WI38 (cell line): Measurements from ENCODE around the gene PDE4D.

Experiments used
- H3K4me3 ChIP-seq: 2 replicates; pipeline ENCODE4 v1.5.1; 2011; ENCODE audit warnings: low read depth, mild to moderate bottlenecking, control low read depth, low read length
- TF ChIP-seq, protein P1 (sequence below): IDR thresholded peaks from 2 replicates; pipeline ENCODE4 v1.5.1; 2012; ENCODE audit warnings: low read depth, mild to moderate bottlenecking, control low read depth, low read length

The PDE4D gene

DNA sequence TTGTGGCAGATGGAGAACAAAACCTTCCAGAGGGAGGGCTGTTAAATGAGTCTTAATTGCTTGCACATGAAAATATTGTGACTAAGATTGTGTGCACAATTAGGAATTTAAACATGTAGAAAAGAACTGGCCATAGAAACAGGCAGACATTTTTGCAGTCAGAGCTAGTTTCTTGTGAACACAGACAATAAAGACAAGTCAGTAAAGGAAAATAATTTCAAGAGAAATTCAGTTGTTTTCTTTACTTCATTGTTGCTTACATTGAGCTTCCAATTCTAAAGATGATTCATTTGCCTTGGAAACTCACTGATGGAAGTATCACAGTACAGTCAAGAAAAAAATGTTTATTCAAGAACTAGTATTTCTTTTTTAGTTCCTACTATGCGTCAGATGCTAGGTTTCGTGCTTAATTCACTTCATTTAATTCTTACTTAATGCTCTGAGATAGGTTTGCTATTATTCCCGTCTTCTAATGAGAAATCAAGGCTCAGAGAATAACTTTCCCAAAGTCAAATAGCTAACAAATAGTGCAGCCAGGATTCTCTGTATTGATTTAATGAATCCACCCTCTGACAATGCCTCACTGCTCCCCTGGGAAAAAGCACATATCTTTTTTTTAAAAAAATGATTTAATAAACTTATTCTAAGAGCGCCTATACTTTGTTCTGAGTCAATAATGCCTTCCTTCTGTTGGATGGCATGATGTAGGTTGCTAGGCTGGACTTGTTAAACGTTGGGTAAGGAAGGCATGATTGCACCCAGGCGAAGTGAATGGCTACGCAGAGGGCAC, 729.3 kb downstream of the PDE4D start:
- TF ChIP-seq, protein P1, sequence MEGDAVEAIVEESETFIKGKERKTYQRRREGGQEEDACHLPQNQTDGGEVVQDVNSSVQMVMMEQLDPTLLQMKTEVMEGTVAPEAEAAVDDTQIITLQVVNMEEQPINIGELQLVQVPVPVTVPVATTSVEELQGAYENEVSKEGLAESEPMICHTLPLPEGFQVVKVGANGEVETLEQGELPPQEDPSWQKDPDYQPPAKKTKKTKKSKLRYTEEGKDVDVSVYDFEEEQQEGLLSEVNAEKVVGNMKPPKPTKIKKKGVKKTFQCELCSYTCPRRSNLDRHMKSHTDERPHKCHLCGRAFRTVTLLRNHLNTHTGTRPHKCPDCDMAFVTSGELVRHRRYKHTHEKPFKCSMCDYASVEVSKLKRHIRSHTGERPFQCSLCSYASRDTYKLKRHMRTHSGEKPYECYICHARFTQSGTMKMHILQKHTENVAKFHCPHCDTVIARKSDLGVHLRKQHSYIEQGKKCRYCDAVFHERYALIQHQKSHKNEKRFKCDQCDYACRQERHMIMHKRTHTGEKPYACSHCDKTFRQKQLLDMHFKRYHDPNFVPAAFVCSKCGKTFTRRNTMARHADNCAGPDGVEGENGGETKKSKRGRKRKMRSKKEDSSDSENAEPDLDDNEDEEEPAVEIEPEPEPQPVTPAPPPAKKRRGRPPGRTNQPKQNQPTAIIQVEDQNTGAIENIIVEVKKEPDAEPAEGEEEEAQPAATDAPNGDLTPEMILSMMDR = no peak
- H3K4me3 ChIP-seq = no peak overlapping the region

DNA sequence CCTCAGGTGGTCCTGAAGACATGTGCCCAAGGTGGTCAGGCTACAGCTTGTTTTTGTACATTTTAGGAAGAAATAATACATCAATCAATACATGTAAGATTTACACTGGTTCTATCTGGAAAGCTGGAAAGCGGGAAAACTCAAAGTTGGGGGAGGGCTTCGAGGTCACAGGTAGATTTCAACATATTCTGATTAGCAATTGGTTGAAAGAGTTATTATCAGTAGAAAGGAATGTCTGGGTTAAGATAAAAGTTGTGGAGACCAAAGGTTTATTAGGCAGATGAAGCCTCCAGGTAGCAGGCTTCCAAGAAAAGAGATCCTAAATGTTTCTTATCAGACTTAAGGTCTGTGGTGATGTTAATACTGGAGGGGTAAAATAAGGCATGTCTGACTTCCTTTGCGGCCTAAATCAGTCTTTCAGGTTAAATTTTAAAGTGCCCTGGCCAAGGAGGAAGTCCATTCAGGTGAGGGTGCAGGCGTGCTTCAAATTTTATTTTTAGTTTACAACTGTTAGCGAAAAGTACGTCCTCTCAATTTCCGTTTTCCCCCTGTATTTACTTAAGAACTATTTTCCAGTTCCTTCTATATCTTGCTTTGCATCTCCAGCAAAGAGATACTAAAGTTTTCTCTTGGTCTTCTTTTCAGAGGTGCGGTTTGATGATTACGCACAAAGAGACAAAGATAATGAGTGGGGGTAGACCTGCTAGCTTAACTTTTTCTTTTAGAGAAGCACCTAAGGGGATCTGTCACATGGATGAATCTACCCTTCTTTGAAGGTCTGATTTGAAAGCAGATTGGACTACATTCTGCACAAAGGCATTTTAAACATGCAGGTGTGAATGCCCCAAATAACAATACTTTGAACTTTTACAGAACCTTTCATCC, 732.1 kb downstream of the PDE4D start:
- H3K4me3 ChIP-seq = no peak overlapping the region
- TF ChIP-seq, protein P1 = no peak

DNA sequence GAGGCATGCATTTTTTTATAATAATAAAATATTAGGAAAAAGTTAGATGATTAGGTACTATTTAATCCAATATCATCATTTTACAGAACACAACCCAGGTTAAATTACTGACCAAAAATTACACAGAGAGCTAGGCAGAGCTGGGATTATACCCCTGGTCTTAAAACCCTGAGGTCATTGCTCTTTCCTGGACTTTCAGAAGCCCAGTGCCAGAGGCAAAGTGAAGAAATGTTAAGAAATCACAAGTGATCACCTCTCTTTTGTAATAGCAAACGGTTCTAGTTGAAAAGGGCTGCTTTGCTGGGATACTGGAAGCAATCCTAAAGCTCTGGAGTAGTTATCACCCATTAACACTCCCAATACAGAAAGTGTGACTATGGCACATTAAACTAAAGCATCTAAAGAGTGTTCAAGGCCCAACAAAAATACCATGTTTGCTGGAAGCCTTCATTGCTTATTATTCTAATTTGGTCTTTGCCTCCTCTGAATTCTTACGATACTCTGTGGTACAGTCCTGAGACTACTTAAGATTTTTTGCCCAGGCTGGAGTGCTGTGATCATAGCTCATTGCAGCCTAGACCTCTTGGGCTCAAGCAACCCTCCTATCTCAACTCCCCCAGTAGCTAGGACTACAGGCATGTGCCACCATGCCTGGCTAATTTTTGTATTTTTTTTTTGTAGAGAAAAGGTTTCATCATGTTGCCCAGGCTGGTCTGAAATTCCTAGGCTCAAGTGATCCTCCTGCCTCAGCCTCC, 734.7 kb downstream of the PDE4D start:
- no peak overlapping the region for H3K4me3 ChIP-seq
- TF ChIP-seq, protein P1 = no peak

DNA sequence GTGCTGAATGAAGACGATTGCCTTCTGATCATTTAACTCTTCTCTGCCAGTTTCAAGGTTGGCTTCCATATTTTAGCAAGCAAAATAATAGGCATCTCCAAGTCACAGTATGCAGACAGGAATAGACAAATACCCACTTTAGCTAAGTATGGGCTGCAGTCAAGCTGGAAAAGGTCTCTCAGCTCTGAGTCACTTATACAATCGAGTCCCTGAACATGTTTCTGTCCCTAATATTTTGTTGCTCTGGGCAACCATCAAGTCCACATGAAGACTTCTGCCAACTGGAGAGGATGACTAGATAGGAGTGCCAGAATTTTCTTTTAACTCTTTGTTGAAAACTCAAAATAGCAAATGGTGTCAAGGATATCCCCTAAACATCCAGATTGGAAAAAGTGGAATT, 735.4 kb downstream of the PDE4D start:
- H3K4me3 ChIP-seq = no peak overlapping the region
- TF ChIP-seq, protein P1 = no peak

DNA sequence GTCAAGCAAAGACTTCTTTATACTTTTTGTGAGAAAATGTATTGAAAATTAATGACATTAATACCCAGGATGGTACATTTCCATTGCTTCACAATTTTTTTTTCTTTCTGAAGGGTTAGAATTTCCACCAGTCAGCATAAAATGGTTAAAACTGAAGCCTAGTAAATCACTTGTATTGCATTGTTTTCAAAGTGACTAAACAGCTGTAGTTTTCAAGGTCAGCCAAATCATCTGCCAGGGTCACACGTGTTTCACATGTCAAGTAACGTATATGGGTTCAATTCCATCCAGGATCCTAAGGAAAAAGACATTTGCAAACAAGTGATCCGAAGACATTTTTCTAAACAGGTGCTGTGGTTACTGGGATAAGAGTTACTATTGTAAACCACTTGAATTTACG, 736.5 kb downstream of the PDE4D start:
- no peak overlapping the region for H3K4me3 ChIP-seq
- TF ChIP-seq, protein P1 = no peak

DNA sequence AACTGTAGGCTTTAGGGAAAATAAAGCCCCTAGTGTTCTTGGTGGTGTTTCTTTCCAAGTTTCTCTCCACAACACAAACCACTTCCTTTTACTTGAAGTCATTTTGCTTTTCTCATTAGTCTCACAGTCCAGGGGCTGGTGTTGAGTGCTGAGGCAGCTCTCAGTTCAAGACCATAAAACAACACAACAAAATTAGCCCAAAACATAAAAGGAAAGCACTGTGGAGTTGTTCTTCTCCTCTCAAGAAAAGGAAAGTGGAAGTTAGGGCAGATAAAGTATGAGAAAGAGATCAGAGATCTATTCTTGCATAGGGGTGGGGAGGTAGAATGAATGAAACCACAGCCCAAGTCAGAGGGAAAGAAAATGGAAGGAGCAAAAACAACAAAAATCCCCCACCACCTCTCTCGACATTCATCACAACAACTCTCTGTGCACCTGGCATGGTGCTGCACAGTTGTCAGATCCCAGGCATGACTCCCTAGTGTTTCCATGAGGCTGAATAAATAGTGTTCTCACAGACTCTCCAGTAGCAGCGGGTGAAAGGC, 740.8 kb downstream of the PDE4D start:
- TF ChIP-seq, protein P1 = no peak
- H3K4me3 ChIP-seq = no peak overlapping the region
